Peyer's patch (tissue), 4 donors: ENCODE results near the gene CACNA1H.

ENCODE experiments used
- CTCF ChIP-seq, 6 experiments: fragments of 450-650 bp in 4 of 6; fragments of 200-600 bp in 2 of 6; sonication (generic) in 1 of 6; IDR thresholded peaks; one replicate each; pipeline ENCODE4 v1.5.1; 2017 to 2019; ENCODE audit warnings: antibody characterized with exemption in 6 of 6, mild to moderate bottlenecking in 3 of 6, moderate library complexity in 1 of 6
- POLR2A ChIP-seq, 2 donors: fragments of 450-650 bp; IDR thresholded peaks; one replicate each; pipeline ENCODE4 v1.5.1; 2017; ENCODE audit warnings: antibody characterized with exemption in 2 of 2, mild to moderate bottlenecking in 2 of 2, moderate library complexity in 2 of 2

- TF ChIP-seq CTCF (IDR thresholded peaks at IDR 0.05) (no peak), POLR2A (IDR thresholded peaks at IDR 0.05) (no peak)
These were observed 61.0 kb downstream of the CACNA1H start for GRCh38 chr16:1213796-1214372.
